HUDEP-2 (cell line): ENCODE results near the gene NAV3.

Source experiments
- DNase-seq, 76 experiments: peaks; one replicate each; lab custom pipeline; 2025; ENCODE audit not compliant: unreplicated experiment in 76 of 76; lab: John Stamatoyannopoulos, UW

The NAV3 gene

DNA sequence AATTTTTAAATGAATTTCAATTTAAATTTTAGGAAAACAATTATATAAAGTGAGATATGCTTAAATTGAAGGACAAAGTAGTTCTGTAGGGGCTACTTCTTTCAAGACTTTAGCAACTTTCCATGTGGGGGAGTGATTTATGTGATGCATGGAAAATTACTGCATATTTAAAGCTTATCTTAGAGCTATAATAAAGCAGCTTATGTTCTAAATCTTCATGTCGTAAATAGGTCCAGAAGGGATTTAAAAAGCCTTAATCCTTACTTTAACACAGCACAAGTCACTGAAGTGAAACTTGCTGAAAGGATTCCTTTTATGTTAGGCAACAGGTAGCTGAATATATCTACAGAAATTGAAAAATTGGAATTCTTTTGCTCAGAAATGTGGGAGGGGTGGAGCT is 340.4 kb downstream of the NAV3 start:
- DNase-seq, result no peak

DNA sequence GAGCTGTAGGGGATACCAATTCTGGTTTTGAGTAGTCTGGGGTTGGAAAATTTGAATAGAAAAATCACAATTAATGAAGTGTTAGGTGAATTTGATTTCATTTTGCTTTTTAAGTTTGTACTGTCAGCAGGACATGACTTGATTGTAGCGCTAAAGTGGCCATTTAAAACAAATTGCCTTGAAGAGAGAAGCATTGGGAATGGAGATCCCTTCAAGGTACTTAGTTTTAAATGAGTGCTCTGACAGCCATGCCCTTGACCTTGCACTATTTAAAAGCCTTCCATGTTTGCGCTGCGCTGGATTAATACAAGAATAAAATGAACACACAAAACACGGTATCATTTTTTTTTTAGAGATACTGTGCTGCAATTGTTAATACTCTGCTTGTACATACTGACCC is 345.9 kb downstream of the NAV3 start:
- DNase-seq, result no peak

DNA sequence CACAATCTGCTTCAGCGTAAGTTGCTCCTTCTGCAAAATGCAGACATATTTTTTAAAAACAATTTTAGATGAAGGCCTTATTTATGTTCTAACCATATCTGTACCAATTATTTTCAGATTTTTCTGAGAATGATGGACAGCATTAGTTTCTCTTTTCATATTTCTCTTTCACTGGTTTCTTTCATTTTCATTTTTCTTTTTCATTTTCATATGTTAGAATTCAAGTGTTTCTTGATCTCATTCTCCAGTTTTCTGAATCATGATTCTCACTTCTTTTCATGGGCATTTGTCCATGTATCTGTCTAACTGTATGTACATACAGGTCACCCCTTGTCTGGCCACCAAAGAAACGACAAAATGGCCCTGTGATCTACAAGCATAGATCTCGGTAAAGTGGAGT is 346.6 kb downstream of the NAV3 start:
- no peak for DNase-seq

- DNase-seq, result no peak
These were observed 348.7 kb downstream of the NAV3 start for GRCh38 chr12:78179346-78179745.

GRCh38 chr12:78181544-78182162 is 351.0 kb downstream of the NAV3 start:
- DNase-seq, result peak in 33 of 76 experiments; percentile 2 to 53 (median 21)

GRCh38 chr12:78183824-78184223 is 353.1 kb downstream of the NAV3 start:
- peak in 37 of 76 experiments; percentile 2 to 86 (median 55) for DNase-seq

DNA sequence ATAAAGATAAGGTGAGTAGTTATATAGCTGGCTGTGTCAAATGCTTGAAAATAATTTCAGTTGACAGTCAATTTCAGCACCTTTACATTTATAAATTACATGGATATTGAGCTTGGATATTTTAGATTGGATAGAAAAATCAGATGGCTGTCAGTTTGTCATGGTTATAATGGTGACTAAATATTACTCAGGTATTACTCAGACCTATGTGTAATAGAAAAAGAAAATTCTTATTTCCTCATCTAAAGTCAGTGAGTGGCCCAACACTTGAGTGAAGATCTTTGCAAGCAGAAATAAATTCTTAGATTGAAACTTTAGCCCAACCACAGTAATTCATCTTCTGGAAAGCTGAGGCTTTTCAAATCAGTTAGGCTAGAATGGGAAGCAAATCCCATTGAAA is 354.4 kb downstream of the NAV3 start:
- DNase-seq, result no peak

GRCh38 chr12:78185651-78186050 is 355.0 kb downstream of the NAV3 start:
- DNase-seq, result no peak

GRCh38 chr12:78186670-78187069 is 356.0 kb downstream of the NAV3 start:
- no peak for DNase-seq

DNA sequence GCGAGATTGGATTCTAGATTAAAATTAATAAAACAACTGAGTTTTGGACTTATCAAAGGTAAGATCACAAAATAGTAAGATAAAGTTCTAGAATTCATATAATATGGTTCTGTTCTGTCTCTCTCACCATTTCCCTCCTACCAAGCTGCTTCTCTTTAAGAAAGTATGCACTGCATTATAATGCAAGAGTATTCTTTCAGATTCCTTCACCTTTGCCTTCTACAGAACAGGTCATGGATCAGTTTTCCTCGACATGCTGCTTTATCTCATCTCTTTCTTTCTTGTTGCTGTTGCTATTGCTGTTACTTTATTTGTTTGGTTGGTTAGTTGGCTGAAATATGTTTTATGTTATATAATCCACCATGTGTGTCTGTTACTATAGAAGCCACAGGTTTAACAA is 357.0 kb downstream of the NAV3 start:
- no peak for DNase-seq

DNA sequence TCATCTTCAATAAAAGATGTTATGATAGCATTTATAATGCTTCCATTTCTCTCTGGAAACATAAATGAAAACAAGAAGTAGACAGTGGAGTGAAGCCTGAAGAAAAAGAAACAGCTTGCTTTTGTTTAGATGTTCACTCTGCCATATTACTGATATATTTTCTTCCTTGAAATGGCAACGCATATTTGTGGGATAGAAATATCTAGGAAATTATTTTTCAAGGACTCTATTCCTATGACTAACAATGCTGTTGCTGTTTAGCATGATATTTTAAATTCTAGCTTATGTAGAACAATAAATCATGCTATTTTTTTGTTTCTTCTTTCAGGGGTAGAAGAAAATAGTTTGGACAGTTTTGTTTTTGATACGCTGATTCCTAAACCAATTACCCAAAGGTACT is 359.0 kb downstream of the NAV3 start:
- no peak for DNase-seq

- no peak for DNase-seq
These were observed 360.9 kb downstream of the NAV3 start for GRCh38 chr12:78191611-78192010.

DNA sequence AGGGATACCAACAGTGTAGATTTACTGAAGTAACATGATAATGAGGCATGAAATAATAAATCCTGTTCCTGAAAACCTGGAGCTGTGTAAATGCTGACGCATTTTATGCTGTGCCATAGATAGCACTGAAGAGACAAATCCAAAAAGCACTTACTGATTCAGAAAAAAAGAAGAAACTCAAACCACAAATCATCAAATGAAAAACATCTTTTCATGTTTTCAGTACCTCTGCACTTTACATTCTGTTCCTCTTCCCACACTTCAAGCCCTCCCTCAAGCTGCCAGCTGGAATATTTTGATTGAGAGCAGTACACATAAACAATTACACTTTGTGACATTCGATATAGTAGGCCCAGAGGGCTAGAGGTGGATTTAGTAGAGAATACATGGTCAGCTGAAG is 362.3 kb downstream of the NAV3 start:
- DNase-seq, result no peak

- no peak for DNase-seq
These were observed 363.8 kb downstream of the NAV3 start for GRCh38 chr12:78194448-78194847.

- no peak for DNase-seq
These were observed 368.2 kb downstream of the NAV3 start for GRCh38 chr12:78198896-78199295.

DNA sequence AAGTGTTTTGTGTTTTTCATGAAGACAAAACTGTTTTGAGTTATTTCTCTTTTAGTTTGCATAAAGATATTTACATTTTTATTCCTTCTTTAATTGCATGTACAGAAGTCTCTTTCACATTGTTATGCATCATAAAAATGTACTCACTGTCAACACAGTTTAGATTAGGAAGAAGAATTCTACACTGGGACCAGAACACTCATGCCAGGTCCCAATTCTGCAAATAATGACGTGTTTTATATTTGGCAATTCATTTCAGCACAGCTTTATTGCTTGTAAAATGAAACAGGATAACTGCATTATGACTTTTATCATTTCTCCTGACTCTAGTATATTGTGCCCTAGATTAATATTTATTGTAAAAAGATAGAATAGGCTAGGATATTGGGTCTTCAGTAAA is 369.2 kb downstream of the NAV3 start:
- DNase-seq, result no peak

DNA sequence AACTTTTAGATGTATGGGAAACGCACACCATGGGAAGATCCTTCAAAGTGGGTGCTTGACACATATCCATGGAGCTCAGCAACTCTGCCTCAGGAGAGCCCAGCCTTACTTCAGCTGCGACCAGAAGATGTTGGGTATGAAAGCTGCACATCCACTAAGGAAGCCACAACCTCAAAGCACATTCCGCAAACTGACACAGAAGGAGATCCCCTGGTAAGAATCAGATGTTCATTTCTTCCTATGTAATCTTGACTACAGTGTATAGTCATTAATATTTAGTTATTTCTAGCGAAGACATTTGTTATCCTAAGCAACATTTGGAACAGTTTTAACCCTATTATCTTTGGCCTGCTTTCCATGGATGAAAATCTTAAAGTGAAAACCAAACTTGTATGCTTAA is 374.2 kb downstream of the NAV3 start:
- DNase-seq, result no peak

- no peak for DNase-seq
These were observed 377.4 kb downstream of the NAV3 start for GRCh38 chr12:78208092-78208491.

- DNase-seq, result no peak
These were observed 379.3 kb downstream of the NAV3 start for GRCh38 chr12:78209846-78210505.

- DNase-seq, result no peak
These were observed 379.8 kb downstream of the NAV3 start for GRCh38 chr12:78210506-78210860.

DNA sequence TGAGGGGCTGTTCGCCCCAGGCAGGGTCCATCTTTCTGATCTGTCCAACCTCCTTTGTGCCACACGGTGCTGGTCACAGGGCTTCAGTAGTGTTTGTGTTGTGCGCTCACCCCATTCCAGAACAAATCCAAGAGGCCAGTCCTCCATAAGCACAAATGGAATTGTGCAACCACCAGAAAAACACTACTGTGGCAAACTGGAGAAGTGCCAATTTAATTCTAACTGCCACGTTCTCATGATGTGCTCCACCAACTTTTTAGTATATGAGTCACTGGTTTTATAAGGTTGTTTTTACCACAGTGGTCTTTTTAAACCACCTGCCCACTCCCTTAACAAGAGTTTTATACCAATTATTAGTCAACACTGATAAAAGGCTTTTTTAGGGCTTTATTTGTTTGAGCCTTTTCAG is 380.2 kb downstream of the NAV3 start:
- peak in 2 of 76 experiments; percentile 5 to 18 for DNase-seq

DNA sequence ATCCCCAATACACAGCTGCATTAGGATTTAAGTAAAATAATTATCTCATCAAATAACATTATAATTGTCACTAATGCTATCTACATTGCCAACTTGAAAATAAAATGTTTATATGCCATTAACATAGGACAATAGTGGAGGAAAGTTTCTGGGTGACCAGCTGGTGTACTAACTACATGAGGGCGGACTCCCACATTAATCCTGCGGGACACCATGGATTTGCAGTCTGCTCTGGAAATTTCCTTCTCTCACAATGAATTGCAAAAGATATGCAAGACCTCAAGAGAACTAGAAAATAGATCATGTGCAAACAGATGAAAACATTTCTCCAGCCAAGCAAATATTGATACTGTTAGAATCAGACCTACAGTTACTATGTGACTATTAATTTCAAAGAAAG is 390.1 kb downstream of the NAV3 start:
- DNase-seq, result no peak

DNA sequence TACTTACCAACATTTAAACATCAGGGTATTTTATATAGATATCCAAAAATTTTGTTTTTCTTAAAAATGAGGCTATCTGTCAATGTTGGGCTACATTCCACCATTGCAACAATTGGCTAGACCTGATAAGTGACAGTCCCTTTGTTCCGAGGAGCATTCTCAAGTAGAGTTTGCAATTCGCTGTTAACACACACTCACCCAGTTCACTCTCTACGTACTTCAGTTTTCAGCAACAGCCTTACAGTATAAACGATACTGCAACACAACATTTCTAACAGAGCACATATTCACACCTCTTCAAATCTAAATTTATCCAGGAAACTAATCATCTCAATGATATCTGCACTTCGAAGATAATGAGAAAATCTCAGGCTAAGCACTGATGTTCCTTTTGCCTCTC is 393.5 kb downstream of the NAV3 start:
- no peak for DNase-seq
